OCI-M2 (cell line): ENCODE results near the gene RAD23B.
"Not testable (repeated sequence)": the region's sequence is repeated elsewhere in the genome, so short reads cannot be mapped to it uniquely, and the experiment has no call there.

ENCODE experiments used
- DNase-seq: peaks from one replicate; lab custom pipeline; 2025; ENCODE audit not compliant: unreplicated experiment; lab: John Stamatoyannopoulos, UW

The RAD23B gene

DNA sequence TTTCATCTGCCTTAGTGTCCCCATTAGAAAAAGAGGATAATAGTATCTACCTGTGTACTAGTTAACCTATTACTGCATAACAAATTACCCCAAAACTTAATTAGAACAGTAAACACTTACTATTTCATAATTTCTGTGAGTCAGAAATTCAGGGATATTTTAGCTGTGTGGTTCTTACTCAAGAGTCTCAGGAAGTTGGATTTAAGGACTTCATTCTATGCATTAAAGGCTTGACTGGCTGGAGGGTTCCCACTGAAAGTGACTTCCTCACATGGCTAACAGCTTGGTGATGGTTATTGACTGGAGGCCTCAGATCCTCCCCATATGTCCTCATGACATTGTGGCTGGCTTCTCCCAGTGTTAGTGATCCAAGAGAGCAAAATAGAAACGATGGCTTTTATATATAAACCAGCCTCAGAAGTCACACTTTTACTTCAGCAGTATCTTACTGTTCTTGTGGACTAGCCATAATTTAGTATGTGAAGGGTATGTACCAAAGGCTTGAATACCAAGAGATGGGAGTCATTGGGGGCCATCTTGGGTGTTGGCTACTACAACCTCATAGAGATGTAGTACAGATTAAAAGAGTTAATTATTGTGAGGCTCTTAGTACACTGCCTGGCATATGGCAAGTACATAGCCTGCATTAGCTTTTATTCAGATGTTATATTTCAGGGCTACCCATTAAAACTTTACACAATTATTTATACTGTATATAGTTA lies 9.9 kb downstream of the RAD23B start:
- no peak for DNase-seq

DNA sequence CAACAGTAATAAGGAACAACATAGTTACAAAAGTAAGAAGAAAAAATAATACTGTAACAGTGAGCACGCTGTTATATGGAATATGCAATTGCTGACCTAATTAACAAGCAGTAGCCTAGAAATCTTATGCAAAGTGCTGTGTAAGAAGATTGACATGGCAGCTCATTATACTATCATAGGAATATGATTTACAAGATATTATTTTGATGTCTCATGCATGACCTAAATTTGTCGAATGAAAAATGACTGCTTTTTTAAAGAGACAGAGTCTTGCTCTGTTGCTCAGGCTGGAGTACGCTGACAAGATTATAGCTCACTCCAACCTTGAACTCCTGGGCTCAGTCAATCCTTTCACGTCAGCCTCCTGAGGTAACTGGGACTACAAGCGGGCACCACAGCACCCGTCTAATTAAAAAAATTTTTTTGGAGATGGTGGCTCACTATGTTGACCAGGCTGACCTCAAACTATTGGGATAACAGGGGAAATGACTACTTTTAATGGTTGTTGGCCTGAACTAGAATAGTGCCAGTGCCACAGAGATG lies 10.5 kb downstream of the RAD23B start:
- DNase-seq: no peak

DNA sequence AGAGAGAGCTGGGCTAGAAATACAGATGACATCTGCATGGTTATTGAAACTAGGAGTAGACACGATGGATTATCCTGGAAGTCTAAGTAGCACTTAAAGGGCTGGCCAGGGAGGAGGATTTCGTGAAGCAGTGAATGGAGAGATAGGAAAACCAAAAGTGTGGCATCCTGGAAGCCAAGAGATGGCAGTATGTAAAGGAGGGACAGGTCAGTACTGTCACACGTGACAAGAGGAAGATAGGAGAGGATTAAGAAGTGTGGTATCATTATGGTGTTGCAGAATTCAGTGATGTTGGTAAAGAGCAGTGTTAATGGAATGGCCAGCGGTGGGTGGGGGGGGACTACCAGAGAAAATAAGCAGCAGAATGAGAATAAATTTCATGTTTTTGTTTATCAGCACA lies 11.7 kb downstream of the RAD23B start:
- DNase-seq: no peak

DNA sequence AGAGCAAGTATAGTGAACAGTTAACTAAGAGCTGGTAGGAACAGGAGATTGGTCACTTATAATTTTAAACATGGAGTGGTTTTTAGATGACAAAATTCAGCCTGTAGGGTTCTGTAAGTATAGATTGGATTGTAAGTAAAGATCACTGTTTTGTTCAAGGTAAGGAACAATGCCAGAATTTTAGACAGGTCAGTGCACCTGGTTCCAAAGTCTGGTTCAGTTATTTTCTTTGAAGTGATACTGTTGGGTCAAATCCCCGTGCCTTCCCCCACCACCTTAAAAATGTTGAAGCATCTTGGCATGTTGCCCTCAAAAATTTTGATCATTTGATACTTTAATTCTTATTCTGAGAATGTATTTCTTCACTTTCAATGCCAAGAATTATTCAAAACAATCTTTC lies 12.9 kb downstream of the RAD23B start:
- no peak for DNase-seq

DNA sequence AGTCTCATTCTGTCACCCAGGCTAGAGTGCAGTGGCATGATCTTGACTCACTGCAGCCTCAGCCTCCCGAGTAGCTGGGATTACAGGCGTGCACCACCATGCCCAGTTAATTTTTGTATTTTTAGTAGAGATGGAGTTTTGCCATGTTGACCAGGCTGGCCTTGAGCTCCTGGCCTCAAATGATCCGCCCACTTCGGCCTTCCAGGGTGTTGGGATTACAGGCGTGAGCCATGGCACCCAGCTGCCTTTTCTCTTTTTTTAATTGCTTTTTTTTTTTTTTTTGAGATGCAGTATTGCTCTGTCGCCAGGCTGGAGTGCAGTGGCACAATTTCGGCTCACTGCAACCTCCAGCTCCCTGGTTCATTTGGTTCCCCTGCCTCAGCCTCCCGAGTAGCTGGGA lies 13.5 kb downstream of the RAD23B start:
- DNase-seq: not testable (repeated sequence)

DNA sequence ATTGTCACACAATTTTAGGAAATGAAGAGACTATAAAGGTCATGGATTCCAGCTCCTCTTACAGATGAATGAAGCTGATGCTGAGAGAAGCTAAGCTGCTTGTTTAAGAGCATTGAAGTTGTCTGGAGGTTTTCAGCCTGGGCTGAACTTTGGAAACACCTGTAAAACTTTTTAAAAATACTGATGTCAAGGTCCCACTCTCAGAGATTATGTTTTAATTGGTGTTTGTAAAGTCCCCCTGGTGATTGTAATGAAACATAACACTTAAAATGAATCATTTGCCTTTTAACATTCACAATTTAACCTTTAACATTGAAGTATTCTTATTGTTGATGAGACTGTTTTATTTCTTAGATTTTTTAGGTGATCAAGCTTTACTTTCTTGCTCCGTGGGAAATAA lies 16.4 kb downstream of the RAD23B start:
- DNase-seq: no peak

DNA sequence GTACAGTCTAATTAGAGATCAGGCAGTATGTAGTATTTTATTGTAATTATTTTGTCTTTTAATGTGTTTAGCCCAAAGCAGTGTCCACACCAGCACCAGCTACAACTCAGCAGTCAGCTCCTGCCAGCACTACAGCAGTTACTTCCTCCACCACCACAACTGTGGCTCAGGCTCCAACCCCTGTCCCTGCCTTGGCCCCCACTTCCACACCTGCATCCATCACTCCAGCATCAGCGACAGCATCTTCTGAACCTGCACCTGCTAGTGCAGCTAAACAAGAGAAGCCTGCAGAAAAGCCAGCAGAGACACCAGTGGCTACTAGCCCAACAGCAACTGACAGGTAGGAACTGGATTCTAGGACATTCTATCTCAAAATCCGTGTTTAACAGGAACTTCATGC lies 23.2 kb downstream of the RAD23B start:
- DNase-seq: no peak

DNA sequence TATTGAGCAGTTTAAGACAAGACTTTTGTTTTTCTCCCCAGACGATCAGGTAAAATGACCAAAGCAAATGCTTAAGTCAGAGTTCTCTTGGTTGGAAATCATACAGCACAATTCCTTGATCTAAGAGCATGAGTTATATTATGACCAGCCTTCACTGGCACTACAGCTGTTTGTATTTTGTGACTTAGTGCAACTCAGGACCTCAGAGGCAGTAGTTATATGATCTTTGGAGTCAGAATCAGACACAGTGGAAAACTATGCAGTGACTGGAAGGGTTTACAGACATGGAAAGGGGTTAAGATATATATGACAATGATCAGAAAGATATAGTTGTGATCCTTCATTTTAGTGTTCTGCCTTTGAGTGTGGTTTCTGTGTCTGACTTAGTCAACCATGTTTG lies 24.3 kb downstream of the RAD23B start:
- no peak for DNase-seq

DNA sequence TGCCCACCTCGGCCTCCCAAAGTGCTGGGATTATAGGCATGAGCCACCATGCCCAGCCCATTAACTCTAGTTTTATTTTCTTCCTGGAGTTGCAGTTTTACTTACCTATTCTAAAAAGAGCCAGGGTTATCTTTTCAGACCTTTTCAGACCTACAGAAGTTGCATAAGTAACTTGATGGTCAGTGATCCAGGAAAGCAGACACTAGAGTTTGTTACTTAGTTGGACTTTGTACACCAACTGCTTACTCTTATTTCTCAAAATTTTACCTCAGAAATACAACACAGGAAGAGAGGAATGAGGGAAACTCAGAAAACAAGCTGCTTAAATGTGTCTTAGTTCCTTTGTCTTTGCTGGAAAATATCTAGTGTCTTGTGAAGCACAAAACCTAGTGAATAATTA lies 25.4 kb downstream of the RAD23B start:
- no peak for DNase-seq

DNA sequence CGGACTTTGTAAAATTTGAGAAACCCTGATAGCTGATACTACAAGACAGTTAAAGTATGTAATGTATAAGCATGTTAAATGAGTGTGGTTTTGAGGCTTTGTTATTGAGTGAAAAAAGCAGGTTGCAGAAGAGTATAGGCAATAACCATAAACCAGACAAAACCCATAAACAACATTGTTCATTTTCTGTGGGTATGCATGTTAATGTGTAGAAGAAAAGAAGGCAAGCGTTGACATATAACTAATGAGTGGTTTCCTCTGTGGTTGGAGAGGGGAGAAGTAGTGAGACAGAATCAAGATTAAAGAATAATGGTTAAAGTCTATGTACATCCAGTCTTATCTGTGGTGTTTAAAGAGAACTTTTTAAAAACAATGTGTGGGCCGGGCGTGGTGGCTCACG lies 26.2 kb downstream of the RAD23B start:
- DNase-seq: no peak

DNA sequence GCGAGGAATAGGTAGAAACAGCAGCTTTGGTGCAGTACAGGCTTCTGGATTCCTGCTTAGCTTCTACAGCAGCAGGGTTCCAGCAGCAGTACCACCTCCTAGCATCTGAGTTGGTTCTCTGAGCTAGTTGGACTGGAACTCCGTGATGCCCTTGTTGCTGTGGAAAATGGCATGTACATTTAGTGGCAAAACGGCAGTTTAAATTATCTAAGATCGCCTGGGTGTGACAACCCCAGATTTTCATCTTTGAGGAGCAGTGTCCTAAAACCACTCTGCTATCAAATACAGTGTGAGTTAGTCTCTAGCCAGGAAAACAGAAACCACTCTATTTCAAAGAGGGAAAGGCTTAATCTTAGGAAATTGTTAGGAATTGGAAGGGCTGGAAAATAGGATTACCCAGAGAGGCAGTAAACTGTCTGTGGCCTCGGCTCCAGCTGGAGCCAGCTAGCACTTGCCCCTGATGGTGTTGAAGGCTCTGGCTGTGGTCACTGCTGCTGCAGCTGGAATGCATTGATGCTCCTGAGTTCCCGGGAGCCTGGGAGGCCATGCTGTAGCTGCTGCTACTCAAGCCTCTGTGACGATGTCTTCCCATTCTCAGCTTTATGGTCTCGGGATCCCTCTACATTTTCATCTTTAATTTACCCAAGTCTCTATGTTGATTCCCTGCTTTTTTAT lies 29.4 kb downstream of the RAD23B start:
- DNase-seq: no peak

DNA sequence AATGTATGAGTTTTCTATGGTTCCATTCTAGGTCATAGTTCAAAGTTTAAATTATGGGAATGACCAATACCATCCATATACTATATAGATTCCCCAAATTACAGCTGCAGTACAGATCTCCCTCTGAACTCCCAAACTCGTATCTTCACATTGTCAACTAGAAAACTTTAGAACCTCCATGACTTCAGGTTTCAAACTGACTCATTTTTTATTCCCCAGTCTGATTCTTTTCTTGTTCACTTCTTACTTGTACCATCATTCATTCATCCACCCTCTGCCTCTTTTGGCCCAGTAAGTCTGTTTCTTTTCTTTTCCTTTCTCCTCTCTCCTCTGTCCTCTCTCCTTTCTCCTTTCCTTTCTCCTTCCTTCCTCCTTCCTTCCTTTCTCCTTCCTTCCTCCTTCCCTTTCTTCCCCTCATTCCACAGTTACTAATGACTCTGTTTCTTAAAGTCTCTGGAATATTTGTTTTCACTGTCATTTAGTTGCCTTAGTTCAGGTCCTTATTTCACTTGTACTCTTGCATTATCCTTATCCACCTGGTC lies 30.5 kb downstream of the RAD23B start:
- DNase-seq: no peak

DNA sequence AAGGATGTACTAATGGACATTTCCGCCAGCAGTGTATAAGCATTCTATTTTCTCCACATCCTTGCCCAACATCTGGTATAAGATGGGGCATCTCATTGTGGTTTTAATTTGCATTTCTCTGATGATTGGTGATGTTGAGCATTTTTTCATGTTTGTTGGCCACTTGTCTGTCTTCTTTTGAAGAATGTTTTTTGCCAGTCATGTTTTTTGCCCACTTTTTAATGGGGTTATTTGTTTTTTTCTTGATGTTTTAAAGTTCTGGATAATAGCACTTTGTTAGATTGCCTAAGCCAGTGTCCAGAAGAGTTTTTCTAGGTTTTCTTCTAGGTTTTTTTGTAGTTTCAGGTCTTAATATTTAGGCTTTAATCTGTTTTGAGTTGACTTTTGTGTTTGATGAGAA lies 31.7 kb downstream of the RAD23B start:
- no peak for DNase-seq

DNA sequence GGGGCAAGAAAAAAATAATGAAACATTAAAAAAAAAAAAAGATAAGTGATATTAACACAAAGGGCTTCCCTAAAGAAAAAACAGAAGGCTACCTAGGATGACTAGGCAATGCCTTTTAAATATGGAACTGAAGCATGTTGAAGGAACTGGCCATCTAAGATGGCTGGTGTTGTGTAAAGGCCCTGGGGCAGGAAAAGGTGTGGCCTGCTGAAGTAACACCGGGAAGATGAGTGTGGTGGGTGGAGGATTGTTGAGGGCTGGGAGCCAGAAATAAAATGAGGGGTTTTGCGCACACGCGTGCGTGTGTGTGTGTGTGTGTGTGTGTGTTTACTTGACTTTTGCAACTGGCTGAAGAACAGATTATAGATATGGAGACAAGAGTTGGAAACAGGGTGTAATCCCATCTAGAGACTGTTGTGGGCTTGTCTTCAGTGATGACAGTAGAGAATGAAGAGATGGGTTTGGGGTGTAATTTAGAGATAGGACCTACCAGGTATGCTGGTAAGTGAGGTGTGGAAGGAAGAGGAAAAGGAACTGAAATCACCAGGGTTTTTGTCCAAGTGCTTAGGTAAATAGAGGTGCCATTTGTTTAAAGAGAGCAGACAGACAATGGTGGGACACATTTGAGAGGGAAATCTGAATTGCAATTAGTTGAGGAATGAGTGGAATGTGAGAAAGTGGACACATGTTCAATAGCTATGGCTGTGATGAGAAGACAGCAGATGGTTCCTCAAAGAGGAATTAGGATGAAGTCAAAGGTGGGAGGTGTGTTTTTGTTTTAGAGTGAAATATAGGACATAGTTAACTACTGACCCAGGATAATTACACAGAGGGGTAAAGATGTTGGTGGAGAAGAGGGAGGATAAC lies 33.9 kb downstream of the RAD23B start:
- no peak for DNase-seq

DNA sequence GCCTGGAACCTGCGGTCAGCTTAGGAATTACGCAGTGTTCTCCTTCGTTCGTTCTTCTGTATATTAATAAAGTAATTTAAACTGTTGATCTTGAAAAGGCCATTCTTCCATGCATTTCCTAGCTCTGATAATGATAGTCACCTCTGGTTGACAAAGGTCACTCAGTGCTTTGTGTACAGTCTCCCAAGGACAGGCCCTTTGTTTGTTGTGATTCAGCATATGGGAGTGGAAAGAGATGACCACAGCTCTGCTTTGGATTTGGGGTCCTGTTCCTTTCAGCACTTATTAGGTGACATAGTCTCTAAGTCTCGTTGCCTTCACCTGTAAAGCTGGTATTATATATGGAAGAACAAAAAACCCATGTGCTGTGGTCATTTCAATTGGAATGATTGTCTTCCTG lies 39.6 kb downstream of the RAD23B start:
- no peak for DNase-seq

DNA sequence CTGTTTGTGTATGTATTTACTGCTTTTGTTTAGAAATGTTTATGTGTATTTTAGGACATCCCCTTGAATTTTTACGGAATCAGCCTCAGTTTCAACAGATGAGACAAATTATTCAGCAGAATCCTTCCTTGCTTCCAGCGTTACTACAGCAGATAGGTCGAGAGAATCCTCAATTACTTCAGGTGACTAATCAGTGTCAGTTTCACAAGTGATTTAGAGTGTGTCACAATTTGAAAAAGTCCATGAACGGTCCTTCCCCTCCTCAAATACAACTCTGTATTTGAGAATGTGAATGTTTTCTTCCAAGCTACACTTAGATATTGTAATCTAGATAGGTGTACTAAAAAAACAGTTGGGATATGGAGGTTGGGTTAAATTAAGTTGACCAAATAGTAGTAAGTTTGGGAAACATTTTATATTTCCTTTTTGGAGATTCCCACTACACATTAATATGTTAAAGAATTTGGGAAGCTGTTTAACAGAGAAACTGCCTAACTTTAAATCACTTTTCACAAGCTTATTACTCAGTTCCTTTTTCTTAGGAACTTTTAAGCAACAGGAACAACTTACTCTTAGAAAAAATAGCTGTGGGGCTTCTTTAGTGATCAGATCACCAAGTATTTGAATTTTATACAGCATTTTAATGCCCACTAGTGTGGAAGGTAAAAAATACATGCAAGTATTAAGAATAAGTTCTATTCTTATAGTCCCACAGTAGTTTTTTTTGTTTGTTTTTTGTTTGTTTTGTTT lies 40.9 kb downstream of the RAD23B start:
- DNase-seq: no peak

DNA sequence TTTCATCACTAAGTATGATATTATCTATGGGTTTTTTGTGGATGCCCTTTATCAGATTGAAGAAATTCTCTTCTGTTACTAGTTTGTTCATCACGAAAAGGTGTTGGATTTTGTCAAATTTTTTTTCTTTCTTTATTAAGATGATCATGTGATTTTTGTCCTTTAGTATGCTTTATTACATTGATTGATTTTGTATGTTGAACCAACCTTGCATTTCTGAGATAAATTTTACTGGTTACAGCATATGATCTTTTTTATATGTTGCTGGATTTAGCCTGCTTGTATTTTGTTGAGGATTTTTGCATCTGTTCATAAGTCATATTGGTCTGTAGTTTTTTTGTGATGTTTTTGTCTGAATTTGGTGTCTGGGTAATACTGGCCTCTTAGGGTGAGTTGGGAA lies 42.8 kb downstream of the RAD23B start:
- no peak for DNase-seq

DNA sequence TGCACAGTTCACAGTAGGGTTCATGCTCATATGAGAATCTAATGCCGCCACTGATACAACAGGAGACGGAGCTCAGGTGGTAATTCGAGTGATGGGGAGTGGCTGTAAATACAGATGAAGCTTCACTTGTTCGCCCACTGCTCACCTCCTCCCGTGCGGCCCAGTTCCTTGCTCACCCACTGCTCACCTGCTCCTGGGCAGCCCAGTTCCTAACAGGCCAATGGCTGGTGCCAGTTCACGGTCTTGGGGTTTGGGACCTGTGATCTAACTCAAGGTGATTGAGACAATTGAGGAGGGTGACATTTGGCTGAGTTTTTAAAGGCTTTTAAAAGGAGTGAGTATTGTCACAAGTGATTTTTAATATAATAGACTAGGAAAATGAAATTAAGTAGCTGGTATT lies 45.4 kb downstream of the RAD23B start:
- DNase-seq: no peak

DNA sequence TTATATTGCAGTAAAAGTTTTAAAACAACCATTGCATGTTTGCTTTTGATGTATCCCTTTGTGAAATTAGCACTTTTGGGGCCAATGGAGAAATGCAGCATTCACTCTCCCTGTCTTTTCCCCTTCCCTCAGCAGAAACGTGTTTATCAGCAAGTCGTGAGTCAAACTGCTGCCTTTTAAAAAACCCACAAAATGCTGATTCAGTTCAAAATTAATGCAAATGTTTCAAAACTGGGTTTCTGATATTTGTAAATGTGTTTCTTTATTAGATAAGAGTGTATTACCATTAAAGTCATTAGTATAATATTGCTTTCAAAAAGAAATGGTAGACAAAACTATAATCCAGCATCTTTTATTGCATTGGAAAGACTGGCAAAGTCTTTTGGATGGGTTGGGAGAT lies 47.3 kb downstream of the RAD23B start:
- DNase-seq: no peak

DNA sequence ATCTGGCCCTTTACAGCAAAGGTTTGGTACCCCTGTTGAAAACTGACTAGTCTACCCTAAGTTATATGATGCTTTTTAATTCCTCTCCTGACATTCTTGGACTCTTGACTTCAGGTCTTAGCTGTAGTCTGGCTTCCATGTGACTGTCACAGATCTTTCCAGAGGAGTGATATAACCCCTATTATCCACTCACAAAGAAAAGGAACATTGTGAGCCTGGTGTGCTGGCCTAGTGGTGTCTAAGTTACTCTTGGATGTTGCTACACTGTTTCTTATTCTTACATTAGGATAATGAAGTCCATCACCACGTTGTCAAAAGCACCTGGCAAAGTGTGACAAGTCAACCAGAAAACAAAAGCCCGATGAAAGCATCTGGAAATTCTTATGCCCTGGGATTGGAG lies 49.8 kb downstream of the RAD23B start:
- DNase-seq: no peak

DNA sequence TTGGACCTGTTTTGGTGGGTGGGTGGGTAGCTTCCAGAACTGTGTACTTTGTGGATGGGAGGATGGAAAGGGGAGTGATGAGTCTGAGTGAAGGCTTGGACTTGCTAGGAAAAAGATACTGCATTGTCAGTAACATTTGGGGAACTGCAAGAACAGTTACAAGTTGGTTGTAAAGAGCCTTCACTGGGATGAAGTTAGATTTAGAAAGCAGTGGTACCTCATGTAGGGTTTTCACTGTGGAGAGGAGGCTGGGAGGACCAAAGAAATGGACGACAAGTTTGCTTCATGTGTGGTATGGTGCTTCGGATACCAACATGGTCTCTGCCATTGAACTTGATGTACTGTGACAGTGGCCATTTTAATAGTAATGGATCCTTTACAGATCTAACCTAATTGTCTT lies 50.3 kb downstream of the RAD23B start:
- no peak for DNase-seq
